ENCODE data around the gene NRG2.

DNA sequence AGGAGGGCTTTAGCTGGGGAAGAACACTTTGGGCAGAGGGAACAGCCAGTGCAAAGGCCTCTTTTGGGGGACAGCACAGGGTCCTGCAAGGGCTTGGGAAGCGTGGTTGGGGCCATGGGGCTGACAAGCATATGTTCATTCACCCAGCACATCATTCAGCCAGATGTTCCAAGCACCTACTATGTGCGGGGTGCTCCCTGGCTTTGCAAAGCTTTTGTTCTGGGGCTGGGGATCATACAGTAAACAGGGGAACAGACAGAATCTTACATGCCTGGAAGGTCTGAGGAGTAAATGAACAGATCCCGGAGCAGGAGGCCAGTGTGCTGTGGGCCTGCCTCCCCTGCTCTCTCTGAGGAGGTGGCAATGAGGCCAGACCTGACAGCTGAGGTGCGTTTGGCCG lies 230.8 kb downstream of the NRG2 start:
- no peak for TF ChIP-seq CTCF (IDR thresholded peaks at IDR 0.05)
- no peak for TF ChIP-seq RAD21 (IDR thresholded peaks at IDR 0.05; ENCODE audit: low read length)
- TF ChIP-seq POLR2AphosphoS5 (IDR thresholded peaks at IDR 0.05; ENCODE audit: low read depth, low read length), result no peak
- no peak for TF ChIP-seq JUND (IDR thresholded peaks at IDR 0.05)
- TF ChIP-seq NFIC (IDR thresholded peaks at IDR 0.05; ENCODE audit: borderline replicate concordance), result no peak
- TF ChIP-seq, protein P1, sequence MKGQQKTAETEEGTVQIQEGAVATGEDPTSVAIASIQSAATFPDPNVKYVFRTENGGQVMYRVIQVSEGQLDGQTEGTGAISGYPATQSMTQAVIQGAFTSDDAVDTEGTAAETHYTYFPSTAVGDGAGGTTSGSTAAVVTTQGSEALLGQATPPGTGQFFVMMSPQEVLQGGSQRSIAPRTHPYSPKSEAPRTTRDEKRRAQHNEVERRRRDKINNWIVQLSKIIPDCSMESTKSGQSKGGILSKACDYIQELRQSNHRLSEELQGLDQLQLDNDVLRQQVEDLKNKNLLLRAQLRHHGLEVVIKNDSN (IDR thresholded peaks at IDR 0.05; ENCODE audit: borderline replicate concordance, low read depth), result no peak
- TF ChIP-seq EZH2phosphoT487 (IDR thresholded peaks at IDR 0.05; ENCODE audit: borderline replicate concordance, low read depth), result no peak
- TF ChIP-seq FOXM1 (IDR thresholded peaks at IDR 0.05; ENCODE audit: low read depth), result no peak
- no peak for TF ChIP-seq RCOR1 (IDR thresholded peaks at IDR 0.05; ENCODE audit: low read length)
- no peak for TF ChIP-seq MAX (IDR thresholded peaks at IDR 0.05; ENCODE audit: low read depth)
- TF ChIP-seq PBX3 (IDR thresholded peaks at IDR 0.05), result no peak
- no peak for TF ChIP-seq USF2 (IDR thresholded peaks at IDR 0.05; ENCODE audit: borderline replicate concordance, low read depth, low read length)
